ENCODE measurements around the gene GSAP.

Gene GSAP, protein sequence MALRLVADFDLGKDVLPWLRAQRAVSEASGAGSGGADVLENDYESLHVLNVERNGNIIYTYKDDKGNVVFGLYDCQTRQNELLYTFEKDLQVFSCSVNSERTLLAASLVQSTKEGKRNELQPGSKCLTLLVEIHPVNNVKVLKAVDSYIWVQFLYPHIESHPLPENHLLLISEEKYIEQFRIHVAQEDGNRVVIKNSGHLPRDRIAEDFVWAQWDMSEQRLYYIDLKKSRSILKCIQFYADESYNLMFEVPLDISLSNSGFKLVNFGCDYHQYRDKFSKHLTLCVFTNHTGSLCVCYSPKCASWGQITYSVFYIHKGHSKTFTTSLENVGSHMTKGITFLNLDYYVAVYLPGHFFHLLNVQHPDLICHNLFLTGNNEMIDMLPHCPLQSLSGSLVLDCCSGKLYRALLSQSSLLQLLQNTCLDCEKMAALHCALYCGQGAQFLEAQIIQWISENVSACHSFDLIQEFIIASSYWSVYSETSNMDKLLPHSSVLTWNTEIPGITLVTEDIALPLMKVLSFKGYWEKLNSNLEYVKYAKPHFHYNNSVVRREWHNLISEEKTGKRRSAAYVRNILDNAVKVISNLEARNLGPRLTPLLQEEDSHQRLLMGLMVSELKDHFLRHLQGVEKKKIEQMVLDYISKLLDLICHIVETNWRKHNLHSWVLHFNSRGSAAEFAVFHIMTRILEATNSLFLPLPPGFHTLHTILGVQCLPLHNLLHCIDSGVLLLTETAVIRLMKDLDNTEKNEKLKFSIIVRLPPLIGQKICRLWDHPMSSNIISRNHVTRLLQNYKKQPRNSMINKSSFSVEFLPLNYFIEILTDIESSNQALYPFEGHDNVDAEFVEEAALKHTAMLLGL

GRCh38 chr7:77415823-77416620 is at the start of gene GSAP:
Gene GSAP (minus strand): TSS chr7:77416349. CDS start chr7:77416321, 28 bp downstream.
- TF ChIP-seq, protein P1, sequence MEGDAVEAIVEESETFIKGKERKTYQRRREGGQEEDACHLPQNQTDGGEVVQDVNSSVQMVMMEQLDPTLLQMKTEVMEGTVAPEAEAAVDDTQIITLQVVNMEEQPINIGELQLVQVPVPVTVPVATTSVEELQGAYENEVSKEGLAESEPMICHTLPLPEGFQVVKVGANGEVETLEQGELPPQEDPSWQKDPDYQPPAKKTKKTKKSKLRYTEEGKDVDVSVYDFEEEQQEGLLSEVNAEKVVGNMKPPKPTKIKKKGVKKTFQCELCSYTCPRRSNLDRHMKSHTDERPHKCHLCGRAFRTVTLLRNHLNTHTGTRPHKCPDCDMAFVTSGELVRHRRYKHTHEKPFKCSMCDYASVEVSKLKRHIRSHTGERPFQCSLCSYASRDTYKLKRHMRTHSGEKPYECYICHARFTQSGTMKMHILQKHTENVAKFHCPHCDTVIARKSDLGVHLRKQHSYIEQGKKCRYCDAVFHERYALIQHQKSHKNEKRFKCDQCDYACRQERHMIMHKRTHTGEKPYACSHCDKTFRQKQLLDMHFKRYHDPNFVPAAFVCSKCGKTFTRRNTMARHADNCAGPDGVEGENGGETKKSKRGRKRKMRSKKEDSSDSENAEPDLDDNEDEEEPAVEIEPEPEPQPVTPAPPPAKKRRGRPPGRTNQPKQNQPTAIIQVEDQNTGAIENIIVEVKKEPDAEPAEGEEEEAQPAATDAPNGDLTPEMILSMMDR (IDR thresholded peaks at IDR 0.05): no peak

GRCh38 chr7:77465256-77465655 is 49.1 kb upstream of the GSAP start:
- TF ChIP-seq, protein P1 (IDR thresholded peaks at IDR 0.05): no peak

- TF ChIP-seq, protein P1 (IDR thresholded peaks at IDR 0.05): no peak
Observed at GRCh38 chr7:77464589-77464988, 48.4 kb upstream of the GSAP start.

DNA sequence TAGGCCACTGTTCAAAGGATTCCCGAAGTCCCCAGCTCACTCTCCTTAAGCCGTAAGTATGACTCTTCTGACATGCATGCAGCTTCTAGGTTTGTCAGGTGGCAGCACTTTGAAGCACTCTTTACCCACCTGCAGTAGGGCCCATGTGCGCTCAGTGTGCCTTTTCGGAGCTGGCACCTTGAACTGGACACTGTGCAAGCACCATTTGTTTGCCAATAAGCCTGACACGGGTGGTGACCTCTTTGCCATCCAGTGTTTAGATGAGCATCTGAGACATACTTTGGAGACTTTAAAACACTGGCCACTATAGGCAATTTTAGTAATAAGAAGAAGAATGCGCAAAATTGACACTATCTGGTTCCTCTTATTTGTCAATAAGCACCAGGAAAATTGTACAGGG is 45.7 kb upstream of the GSAP start:
- TF ChIP-seq, protein P1 (IDR thresholded peaks at IDR 0.05): no peak

DNA sequence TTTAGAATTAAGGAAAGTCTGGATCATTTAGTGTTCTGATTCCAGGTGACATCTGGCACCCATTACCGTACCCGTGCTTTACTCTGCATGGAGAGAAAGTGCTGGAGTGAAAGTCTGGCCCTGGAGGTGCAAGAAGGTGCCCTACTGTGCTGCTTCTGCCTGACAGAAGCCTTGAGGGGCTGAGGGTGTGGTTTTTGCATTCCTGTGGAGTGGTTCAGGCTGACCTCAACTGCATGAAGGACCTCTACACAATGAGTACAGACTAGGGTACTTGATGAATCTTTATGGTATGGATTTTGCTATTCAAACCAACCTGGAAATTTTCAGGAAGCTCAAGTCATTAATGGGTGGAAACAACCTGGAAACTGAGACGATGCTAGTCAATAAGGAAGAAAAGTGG is 45.1 kb upstream of the GSAP start:
- TF ChIP-seq, protein P1 (IDR thresholded peaks at IDR 0.05): no peak

- TF ChIP-seq, protein P1 (IDR thresholded peaks at IDR 0.05): peak; percentile 54; the same call in 1 of the 2 replicates
Observed at GRCh38 chr7:77460057-77460486, 43.9 kb upstream of the GSAP start.

- TF ChIP-seq, protein P1 (IDR thresholded peaks at IDR 0.05): no peak
Observed at GRCh38 chr7:77459311-77459726, 43.2 kb upstream of the GSAP start.

Data from LNCAP (cell line).